HepG2 (cell line): Measurements from ENCODE around the gene PRIMA1.

Experiments
- CBX1 ChIP-seq: IDR thresholded peaks from one replicate; pipeline ENCODE4 v1.6.1; 2016; ENCODE audit warnings: antibody characterized with exemption, low read depth
- FOSL2 ChIP-seq: sonication (generic); formaldehyde crosslinking; IDR thresholded peaks from 2 replicates; pipeline ENCODE4 v1.4.0; 2020; ENCODE audit warnings: missing genetic modification reagents
- POLR2A ChIP-seq, 2 experiments: IDR thresholded peaks; 2 replicates each; pipeline ENCODE4 v1.6.1; 2011; ENCODE audit warnings: low read depth in 2 of 2, low read length in 2 of 2, mild to moderate bottlenecking in 1 of 2, moderate library complexity in 1 of 2; ENCODE audit not compliant: insufficient read depth in 1 of 2
- ZNF282 ChIP-seq: fragments of 450-650 bp; IDR thresholded peaks from 2 replicates; pipeline ENCODE4 v1.6.1; 2018; ENCODE audit not compliant: partially characterized antibody
- TF ChIP-seq, protein P1 (sequence below): IDR thresholded peaks from 2 replicates; pipeline ENCODE4 v1.6.1; 2012; ENCODE audit warnings: low read length, improper control_type of control experiment
- TF ChIP-seq, protein P2 (sequence below): sonication (generic); formaldehyde crosslinking; IDR thresholded peaks from 2 replicates; pipeline ENCODE4 v1.5.0; 2020; ENCODE audit warnings: mild to moderate bottlenecking, missing genetic modification reagents, moderate library complexity
- TF ChIP-seq, protein P3 (sequence below): sonication (generic); formaldehyde crosslinking; IDR thresholded peaks from 2 replicates; pipeline ENCODE4 v1.8.1; 2023; ENCODE audit warnings: mild to moderate bottlenecking, missing genetic modification reagents
- TF ChIP-seq, protein P4 (sequence below): sonication (generic); formaldehyde crosslinking; IDR thresholded peaks from 2 replicates; pipeline ENCODE4 v1.5.0; 2020; ENCODE audit warnings: missing genetic modification reagents
- TF ChIP-seq, protein P5 (sequence below): IDR thresholded peaks from 2 replicates; pipeline ENCODE4 v1.6.1; 2012; ENCODE audit warnings: inconsistent platforms

DNA sequence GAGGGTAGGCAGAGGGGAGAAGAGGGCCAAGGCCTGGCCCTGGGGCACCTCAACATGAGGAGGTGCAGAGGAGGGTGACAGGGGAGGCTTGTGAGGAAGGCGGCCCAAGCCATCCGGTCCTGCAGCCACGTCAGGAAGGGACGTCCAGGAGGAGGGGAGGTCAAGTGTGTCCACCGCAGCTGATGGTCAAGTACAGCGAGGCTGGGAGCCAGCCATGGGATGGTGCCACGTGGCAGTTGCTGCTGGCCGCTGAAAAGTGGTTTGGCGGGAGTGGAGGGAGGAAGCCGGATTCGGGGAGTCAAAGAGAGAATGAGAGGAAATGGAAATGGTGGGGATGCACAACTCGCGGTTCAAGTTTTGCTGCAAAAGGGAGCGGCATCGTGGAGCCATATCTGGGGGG, 41.2 kb downstream of the PRIMA1 start:
- no peak for TF ChIP-seq CBX1
- TF ChIP-seq, protein P1, sequence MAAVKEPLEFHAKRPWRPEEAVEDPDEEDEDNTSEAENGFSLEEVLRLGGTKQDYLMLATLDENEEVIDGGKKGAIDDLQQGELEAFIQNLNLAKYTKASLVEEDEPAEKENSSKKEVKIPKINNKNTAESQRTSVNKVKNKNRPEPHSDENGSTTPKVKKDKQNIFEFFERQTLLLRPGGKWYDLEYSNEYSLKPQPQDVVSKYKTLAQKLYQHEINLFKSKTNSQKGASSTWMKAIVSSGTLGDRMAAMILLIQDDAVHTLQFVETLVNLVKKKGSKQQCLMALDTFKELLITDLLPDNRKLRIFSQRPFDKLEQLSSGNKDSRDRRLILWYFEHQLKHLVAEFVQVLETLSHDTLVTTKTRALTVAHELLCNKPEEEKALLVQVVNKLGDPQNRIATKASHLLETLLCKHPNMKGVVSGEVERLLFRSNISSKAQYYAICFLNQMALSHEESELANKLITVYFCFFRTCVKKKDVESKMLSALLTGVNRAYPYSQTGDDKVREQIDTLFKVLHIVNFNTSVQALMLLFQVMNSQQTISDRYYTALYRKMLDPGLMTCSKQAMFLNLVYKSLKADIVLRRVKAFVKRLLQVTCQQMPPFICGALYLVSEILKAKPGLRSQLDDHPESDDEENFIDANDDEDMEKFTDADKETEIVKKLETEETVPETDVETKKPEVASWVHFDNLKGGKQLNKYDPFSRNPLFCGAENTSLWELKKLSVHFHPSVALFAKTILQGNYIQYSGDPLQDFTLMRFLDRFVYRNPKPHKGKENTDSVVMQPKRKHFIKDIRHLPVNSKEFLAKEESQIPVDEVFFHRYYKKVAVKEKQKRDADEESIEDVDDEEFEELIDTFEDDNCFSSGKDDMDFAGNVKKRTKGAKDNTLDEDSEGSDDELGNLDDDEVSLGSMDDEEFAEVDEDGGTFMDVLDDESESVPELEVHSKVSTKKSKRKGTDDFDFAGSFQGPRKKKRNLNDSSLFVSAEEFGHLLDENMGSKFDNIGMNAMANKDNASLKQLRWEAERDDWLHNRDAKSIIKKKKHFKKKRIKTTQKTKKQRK, result no peak
- TF ChIP-seq, protein P2, sequence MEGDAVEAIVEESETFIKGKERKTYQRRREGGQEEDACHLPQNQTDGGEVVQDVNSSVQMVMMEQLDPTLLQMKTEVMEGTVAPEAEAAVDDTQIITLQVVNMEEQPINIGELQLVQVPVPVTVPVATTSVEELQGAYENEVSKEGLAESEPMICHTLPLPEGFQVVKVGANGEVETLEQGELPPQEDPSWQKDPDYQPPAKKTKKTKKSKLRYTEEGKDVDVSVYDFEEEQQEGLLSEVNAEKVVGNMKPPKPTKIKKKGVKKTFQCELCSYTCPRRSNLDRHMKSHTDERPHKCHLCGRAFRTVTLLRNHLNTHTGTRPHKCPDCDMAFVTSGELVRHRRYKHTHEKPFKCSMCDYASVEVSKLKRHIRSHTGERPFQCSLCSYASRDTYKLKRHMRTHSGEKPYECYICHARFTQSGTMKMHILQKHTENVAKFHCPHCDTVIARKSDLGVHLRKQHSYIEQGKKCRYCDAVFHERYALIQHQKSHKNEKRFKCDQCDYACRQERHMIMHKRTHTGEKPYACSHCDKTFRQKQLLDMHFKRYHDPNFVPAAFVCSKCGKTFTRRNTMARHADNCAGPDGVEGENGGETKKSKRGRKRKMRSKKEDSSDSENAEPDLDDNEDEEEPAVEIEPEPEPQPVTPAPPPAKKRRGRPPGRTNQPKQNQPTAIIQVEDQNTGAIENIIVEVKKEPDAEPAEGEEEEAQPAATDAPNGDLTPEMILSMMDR (CRISPR knock-in tag), result no peak
- TF ChIP-seq, protein P3, sequence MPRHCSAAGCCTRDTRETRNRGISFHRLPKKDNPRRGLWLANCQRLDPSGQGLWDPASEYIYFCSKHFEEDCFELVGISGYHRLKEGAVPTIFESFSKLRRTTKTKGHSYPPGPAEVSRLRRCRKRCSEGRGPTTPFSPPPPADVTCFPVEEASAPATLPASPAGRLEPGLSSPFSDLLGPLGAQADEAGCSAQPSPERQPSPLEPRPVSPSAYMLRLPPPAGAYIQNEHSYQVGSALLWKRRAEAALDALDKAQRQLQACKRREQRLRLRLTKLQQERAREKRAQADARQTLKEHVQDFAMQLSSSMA (CRISPR knock-in tag), result no peak
- TF ChIP-seq, protein P4, sequence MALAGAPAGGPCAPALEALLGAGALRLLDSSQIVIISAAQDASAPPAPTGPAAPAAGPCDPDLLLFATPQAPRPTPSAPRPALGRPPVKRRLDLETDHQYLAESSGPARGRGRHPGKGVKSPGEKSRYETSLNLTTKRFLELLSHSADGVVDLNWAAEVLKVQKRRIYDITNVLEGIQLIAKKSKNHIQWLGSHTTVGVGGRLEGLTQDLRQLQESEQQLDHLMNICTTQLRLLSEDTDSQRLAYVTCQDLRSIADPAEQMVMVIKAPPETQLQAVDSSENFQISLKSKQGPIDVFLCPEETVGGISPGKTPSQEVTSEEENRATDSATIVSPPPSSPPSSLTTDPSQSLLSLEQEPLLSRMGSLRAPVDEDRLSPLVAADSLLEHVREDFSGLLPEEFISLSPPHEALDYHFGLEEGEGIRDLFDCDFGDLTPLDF (CRISPR knock-in tag), result no peak
- TF ChIP-seq, protein P5, sequence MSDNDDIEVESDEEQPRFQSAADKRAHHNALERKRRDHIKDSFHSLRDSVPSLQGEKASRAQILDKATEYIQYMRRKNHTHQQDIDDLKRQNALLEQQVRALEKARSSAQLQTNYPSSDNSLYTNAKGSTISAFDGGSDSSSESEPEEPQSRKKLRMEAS, result no peak
- no peak for TF ChIP-seq FOSL2 (CRISPR knock-in tag)
- TF ChIP-seq ZNF282, result no peak
- no peak for TF ChIP-seq POLR2A (IDR thresholded peaks at IDR 0.05; ENCODE audit: insufficient read depth in 1 of 2, low read depth in 2 of 2, low read length in 2 of 2)
